Uterus (tissue), 2 donors: Measurements from ENCODE around the gene RANBP3.

ENCODE experiments used
- POLR2A ChIP-seq, 2 donors: fragments of 450-650 bp; IDR thresholded peaks; one replicate each; pipeline ENCODE4 v1.6.1; 2016; ENCODE audit warnings: antibody characterized with exemption in 2 of 2, mild to moderate bottlenecking in 1 of 2, moderate library complexity in 1 of 2
- TF ChIP-seq, protein P1 (sequence below), 4 experiments: fragments of 200-600 bp in 2 of 4; fragments of 450-650 bp in 2 of 4; sonication (generic) in 2 of 4; IDR thresholded peaks; one replicate each; pipeline ENCODE4 v1.5.1; 2016 to 2019; ENCODE audit warnings: antibody characterized with exemption in 4 of 4, mild to moderate bottlenecking in 2 of 4, moderate library complexity in 1 of 4

DNA sequence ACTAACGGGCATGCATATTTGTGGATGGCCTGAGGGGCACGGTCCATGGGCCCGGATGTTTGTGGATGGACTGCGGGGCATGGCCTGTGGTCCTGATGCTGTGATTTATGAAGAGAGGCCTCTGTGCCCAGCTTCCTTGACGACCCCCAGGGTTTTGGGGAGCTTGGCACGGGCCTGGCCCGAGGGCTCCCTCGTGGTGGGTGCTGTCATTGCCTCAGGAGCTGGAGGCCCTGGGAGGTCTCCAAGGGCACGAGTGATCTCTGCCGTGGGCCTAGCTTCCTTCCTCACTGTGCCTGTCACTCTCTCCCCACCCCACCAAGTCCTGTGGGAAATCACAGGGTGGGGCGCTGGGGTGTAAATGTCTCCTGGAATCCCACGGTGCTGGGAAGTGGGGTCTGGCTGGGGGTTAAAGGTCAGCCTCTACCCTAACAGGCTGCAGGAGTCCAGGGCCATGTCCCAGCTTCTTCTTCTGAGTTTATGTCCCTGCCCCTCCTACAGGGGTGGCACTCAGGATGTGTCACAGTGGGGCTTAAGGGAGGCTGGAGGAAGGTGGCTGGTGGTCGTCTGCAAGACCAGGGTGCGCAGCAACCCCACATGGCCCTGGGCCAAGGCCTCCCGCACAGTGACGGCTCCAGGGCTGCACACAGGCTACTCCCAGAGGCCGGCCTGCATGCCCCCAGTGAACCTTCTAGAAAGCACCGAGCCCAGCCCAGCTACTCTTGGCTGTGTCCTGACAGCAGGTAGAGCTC is 27.6 kb upstream of the RANBP3 start:
- no peak for TF ChIP-seq POLR2A (IDR thresholded peaks at IDR 0.05)
- TF ChIP-seq, protein P1, sequence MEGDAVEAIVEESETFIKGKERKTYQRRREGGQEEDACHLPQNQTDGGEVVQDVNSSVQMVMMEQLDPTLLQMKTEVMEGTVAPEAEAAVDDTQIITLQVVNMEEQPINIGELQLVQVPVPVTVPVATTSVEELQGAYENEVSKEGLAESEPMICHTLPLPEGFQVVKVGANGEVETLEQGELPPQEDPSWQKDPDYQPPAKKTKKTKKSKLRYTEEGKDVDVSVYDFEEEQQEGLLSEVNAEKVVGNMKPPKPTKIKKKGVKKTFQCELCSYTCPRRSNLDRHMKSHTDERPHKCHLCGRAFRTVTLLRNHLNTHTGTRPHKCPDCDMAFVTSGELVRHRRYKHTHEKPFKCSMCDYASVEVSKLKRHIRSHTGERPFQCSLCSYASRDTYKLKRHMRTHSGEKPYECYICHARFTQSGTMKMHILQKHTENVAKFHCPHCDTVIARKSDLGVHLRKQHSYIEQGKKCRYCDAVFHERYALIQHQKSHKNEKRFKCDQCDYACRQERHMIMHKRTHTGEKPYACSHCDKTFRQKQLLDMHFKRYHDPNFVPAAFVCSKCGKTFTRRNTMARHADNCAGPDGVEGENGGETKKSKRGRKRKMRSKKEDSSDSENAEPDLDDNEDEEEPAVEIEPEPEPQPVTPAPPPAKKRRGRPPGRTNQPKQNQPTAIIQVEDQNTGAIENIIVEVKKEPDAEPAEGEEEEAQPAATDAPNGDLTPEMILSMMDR (IDR thresholded peaks at IDR 0.05) = no peak
